ENCODE results near the gene OR51A7. TPM values are rescaled to one million over a fixed set of nuclear protein-coding genes. Genes with fewer than 3 reads are reported as not detected.

Gene OR51A7
- total RNA-seq, 4 donors from 2014 or later: not detected

- no peaks in the 10 kb centered on the region for H3K36me3 ChIP-seq
- no peak for DNase-seq (ENCODE audit: low spot score in 2 of 2)
- no peaks in the 10 kb centered on the region for H3K4me1 ChIP-seq
- 72 to 76% methylated on average over 4 of the region's 4 CpGs for WGBS, 2 donors
- no peaks in the 10 kb centered on the region for H3K9me3 ChIP-seq
- H3K4me3 ChIP-seq: no peak overlapping the region
- no peak overlapping the region for H3K27ac ChIP-seq
- no peaks in the 10 kb centered on the region for H3K27me3 ChIP-seq
- TF ChIP-seq EP300 (IDR thresholded peaks at IDR 0.05) (no peak), CTCF (IDR thresholded peaks at IDR 0.05) (no peak), POLR2A (IDR thresholded peaks at IDR 0.05) (no peak)
These were observed 22.4 kb upstream of the OR51A7 start for GRCh38 chr11:4881188-4881587.

- TF ChIP-seq EP300 (IDR thresholded peaks at IDR 0.05) (no peak), CTCF (IDR thresholded peaks at IDR 0.05) (no peak), POLR2A (IDR thresholded peaks at IDR 0.05) (no peak)
- Histone ChIP-seq H3K4me3 (no peak within 1 kb of the TSS), H3K9me3 (no peaks in the 10 kb centered on the region), H3K36me3 (no peaks in the 10 kb centered on the region), H3K27me3 (no peaks in the 10 kb centered on the region), H3K4me1 (no peaks in the 10 kb centered on the region), H3K27ac (no peak within 1 kb of the TSS)
- DNase-seq (ENCODE audit: low spot score in 2 of 2): no peak
- WGBS, 2 donors: 44 to 45% methylated on average over 8 of the region's 8 CpGs
These were observed 21.6 kb upstream of the OR51A7 start, which contains the start of gene OR51T1 for GRCh38 chr11:4881860-4882500. TSS of gene OR51T1 (plus strand) at chr11:4881900. CDS start at chr11:4881900, 0 bp downstream.

GRCh38 chr11:4882543-4882942 is 21.0 kb upstream of the OR51A7 start:
- no peak overlapping the region for H3K4me3 ChIP-seq
- TF ChIP-seq EP300 (IDR thresholded peaks at IDR 0.05) (no peak), POLR2A (IDR thresholded peaks at IDR 0.05) (no peak), CTCF (IDR thresholded peaks at IDR 0.05) (no peak)
- WGBS, 2 donors: 89 to 90% methylated on average over 5 of the region's 5 CpGs
- H3K36me3 ChIP-seq: no peaks in the 10 kb centered on the region
- H3K27me3 ChIP-seq: no peaks in the 10 kb centered on the region
- no peaks in the 10 kb centered on the region for H3K9me3 ChIP-seq
- no peak overlapping the region for H3K27ac ChIP-seq
- H3K4me1 ChIP-seq: no peaks in the 10 kb centered on the region
- no peak for DNase-seq (ENCODE audit: low spot score in 2 of 2)

- Histone ChIP-seq H3K27ac (no peak overlapping the region), H3K9me3 (no peaks in the 10 kb centered on the region), H3K4me1 (no peaks in the 10 kb centered on the region), H3K27me3 (no peaks in the 10 kb centered on the region), H3K4me3 (no peak overlapping the region), H3K36me3 (no peaks in the 10 kb centered on the region)
- DNase-seq (ENCODE audit: low spot score in 2 of 2): no peak
- WGBS, 2 donors: 45 to 56% methylated on average over 3 of the region's 3 CpGs
- TF ChIP-seq EP300 (IDR thresholded peaks at IDR 0.05) (no peak), CTCF (IDR thresholded peaks at IDR 0.05) (no peak), POLR2A (IDR thresholded peaks at IDR 0.05) (no peak)
These were observed 19.2 kb upstream of the OR51A7 start for GRCh38 chr11:4884361-4884760.

- no peak overlapping the region for H3K27ac ChIP-seq
- TF ChIP-seq EP300 (IDR thresholded peaks at IDR 0.05) (no peak), CTCF (IDR thresholded peaks at IDR 0.05) (no peak), POLR2A (IDR thresholded peaks at IDR 0.05) (no peak)
- WGBS, 2 donors: 63 to 78% methylated on average over 3 of the region's 3 CpGs
- H3K36me3 ChIP-seq: no peaks in the 10 kb centered on the region
- no peaks in the 10 kb centered on the region for H3K9me3 ChIP-seq
- no peak overlapping the region for H3K4me3 ChIP-seq
- H3K4me1 ChIP-seq: no peaks in the 10 kb centered on the region
- no peaks in the 10 kb centered on the region for H3K27me3 ChIP-seq
- DNase-seq (ENCODE audit: low spot score in 2 of 2): no peak
These were observed 17.4 kb upstream of the OR51A7 start for GRCh38 chr11:4886186-4886585.

Measured in tibial nerve (tissue), 4 donors.